Measurements from ENCODE around the gene GCNA.

GCNA gene

GRCh38 chrX:71615954-71616353 lies 37.7 kb downstream of the GCNA start:
- no peak for DNase-seq (ENCODE audit: low read depth in 2 of 2)

- peak in 1 of 2 donors; percentile 38 for DNase-seq (ENCODE audit: low read depth in 2 of 2)
These were observed 38.7 kb downstream of the GCNA start for GRCh38 chrX:71616672-71617529.

- DNase-seq (ENCODE audit: low read depth in 2 of 2), result no peak
These were observed 39.5 kb downstream of the GCNA start for GRCh38 chrX:71617742-71618141.

DNA sequence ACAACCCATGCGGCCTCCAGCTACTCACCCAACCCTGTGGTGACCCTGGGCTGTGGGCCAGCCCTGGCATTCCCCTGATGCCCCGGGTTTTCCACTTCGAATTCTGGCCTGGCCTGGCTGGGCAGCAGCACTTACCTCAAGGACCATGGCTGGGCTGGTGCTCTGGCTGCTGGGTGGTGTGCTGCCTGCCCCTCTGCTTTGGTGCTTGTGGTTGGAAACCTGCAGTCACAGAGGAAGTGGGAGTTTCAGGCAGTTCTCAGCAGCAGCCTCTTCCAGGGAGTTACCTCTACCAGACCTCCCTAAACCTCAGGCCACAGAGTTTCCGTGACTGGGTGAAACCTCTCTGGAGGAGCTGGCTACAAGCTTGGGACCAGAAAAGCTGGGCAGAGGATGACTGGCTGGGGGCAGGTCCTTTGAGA lies 40.1 kb downstream of the GCNA start, which contains the start of gene CXCR3:
TSS of gene CXCR3 (minus strand) at position 209 of the 419 bp plus-strand sequence. CDS start at position 147, 62 bp downstream.
- DNase-seq (ENCODE audit: low read depth in 2 of 2), result peak; percentile 68

GRCh38 chrX:71618787-71619186 lies 40.5 kb downstream of the GCNA start:
- no peak for DNase-seq (ENCODE audit: low read depth in 2 of 2)

- peak; percentile 63 to 69 for DNase-seq (ENCODE audit: low read depth in 2 of 2)
These were observed 41.0 kb downstream of the GCNA start for GRCh38 chrX:71619193-71619592.

GRCh38 chrX:71619986-71620385 lies 41.7 kb downstream of the GCNA start:
- no peak for DNase-seq (ENCODE audit: low read depth in 2 of 2)

DNA sequence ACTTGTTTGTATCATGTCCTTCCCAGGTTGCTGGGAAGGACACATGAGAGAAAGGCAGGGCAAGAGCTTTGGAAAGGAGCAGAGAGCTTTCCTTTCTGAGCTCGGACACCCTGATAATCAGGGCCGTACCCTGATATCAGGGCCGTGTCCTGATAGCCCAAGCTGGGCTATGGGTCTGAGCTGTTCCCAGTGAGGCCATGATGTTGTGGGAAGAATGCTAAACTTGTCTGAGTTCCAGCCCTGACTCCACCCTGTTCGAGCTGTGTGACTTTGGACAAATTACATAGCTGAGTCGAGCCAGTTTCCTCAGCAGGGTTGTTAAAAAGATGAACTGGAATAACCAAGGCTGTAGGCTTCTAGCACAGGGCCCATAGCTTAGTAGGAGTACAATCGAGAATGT lies 43.4 kb downstream of the GCNA start:
- no peak for DNase-seq (ENCODE audit: low read depth in 2 of 2)

DNA sequence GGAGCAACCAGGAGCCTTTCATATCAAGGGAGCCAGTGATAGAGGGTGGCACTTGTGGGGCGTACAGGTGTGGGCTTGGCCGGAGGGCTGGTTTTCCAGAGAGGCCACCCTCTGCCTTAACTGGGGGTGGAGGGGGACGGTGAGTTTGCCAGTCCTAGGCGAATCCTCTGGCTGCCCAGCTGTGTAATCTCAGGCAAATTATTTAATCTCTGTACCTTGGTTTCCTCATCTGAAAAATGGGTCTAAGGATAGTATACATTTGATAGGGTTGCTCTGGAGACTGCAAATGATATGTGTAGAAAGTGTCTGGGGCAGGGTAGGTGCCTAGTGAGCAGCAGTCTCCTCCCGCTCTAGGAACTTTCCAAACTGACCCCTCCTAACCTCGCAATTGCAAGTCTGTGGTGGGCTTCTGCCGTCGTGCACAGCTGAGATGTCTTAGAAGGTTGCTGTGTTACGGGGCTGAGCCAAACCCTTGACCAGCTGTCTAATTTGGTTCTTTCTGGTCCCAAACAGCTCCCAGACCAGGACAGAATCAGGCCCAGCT lies 43.9 kb downstream of the GCNA start:
- no peak for DNase-seq (ENCODE audit: low read depth in 2 of 2)

- peak in 1 of 2 donors; percentile 61 for DNase-seq (ENCODE audit: low read depth in 2 of 2)
These were observed 44.6 kb downstream of the GCNA start for GRCh38 chrX:71622576-71623450.

DNA sequence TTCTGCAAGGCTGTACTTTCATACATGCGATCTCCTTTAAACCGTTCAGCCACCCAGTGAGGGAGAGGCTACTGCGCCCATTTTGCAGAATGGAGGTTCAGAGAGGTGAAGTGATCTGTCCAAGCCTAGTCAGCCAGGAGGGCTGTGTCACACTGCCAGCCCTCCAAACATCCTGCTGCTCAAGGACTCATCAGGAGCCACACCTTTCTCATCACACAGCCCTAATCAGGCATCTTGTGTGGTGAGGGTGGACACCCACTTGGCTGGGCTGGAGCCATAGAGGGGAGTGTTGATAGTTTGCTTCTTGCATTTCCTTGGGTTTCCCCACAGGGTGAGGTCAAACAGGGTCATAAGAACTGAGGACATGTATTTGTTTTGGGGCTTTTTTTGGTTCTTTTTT lies 45.5 kb downstream of the GCNA start:
- no peak for DNase-seq (ENCODE audit: low read depth in 2 of 2)

- no peak for DNase-seq (ENCODE audit: low read depth in 2 of 2)
These were observed 47.2 kb downstream of the GCNA start for GRCh38 chrX:71625471-71625870.

GRCh38 chrX:71626576-71626975 lies 48.3 kb downstream of the GCNA start:
- DNase-seq (ENCODE audit: low read depth in 2 of 2), result no peak

DNA sequence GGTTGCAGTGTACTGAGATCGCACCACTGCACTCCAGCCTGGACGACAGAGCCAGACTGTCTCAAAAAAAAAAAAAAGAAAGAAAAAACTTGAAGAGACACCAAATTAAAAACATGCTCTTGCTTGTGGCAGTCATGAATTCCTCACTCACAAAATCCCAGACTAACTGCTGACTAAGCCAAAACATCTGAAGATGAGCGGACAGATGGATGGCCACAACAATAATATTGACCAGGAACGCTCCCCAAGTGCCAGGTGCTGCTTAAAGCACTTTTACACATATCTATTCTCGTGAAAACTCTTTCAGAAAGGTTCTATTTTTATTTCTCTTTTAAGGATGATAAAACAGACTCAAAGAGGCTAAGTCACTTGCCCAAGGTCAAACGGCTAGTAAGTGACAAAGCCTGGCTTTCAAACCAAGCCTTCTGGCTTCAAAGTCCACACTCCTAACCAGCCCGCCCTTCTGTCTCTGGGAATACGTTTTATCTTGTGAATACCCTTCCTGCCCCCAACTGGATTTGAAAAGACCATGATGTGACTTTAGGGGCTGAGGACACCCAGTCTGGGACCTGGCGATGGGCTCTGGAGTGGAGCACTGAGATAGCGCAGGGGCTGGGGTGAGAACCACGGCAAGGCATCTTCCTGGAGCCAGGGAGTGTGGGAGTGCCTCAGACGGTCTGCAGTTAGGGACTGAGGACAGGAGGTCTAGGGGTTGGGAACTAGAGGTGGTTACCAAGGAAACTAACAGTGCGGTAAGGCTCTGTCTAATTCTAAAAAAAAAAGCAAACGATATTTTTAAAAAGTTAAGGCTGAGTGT lies 49.6 kb downstream of the GCNA start:
- DNase-seq (ENCODE audit: low read depth in 2 of 2), result no peak

- no peak for DNase-seq (ENCODE audit: low read depth in 2 of 2)
These were observed 51.2 kb downstream of the GCNA start for GRCh38 chrX:71629467-71629866.

- DNase-seq (ENCODE audit: low read depth in 2 of 2), result no peak
These were observed 54.9 kb downstream of the GCNA start for GRCh38 chrX:71632923-71633657.

DNA sequence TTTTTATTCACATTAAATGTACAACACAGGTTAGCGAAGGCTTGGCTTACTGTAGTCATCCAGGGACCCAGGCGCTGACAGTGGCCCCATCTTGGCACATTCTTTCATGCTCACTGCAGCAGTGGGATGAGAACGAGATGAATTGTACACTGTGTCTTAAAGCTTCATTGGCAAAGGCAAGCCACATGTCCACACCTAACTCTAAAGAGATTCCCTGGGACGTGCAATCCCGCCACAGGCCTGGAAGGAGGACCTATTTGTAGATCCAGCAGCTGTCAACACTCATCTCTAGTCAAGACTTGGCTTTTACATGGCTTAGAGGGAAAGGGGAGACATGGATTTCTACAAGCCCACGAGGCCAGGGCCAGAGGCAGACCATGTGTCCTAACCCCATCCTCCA lies 56.1 kb downstream of the GCNA start:
- no peak for DNase-seq (ENCODE audit: low read depth in 2 of 2)

GRCh38 chrX:71636438-71637252 lies 58.4 kb downstream of the GCNA start:
- no peak for DNase-seq (ENCODE audit: low read depth in 2 of 2)

DNA sequence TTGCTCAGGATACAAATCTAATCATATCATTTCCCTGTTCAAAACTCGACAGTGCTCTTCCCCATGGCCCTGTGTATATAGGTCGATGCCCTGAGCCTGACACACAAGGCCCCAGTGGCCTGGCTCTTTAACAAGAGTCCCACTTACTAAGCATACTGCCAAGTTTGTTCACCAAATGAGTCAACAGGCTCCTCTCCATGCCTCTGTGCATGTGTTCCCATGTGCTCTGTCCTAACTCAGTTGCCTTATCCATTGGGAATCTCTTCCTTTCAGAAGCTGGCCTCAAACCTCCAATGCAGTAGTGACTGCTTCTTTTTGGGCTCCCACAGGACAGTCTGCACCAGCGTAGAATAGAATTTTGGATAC lies 59.0 kb downstream of the GCNA start:
- DNase-seq (ENCODE audit: low read depth in 2 of 2), result no peak

GRCh38 chrX:71637848-71638247 lies 59.6 kb downstream of the GCNA start:
- no peak for DNase-seq (ENCODE audit: low read depth in 2 of 2)

Measured in stimulated activated CD8-positive, alpha-beta memory T cell treated with anti-CD3 and anti-CD28 coated beads, Interleukin-7, amount 100 ng/mL, for 4 hours (primary cell).